CD4-positive, alpha-beta T cell treated with Interleukin-4 for 4 hours (primary cell): ENCODE data around the gene PSMD11.
"Not testable (repeated sequence)": the region's sequence is repeated elsewhere in the genome, so short reads cannot be mapped to it uniquely, and the experiment has no call there.

Source experiments
- DNase-seq: peaks from one replicate; pipeline ENCODE4 v3.0.0-alpha.2; 2020

Gene PSMD11

GRCh38 chr17:32444301-32445073, at the start of gene PSMD11:
Gene PSMD11 (plus strand): TSS chr17:32444510. CDS start chr17:32444524, 14 bp downstream.
- DNase-seq, result peak; percentile 98

DNA sequence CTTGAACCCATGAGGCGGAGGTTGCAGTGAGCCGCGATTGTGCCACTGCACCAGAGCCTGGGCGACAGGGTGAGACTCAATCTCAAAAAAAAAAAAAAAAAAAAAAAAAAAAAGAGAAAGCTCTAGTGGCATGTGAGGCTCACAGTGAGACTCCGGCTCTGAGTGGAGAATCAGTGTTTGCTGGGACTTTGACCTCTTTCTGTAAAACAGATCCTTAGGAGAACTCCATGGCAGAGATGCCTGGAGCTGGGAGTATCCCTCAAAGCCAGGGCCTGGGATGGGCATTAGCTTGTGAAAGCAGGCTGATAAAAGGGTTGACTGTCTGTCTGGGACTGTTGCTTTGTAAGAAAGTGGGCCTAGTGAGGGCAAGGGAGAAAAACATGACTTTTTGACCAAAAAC, 48.0 kb upstream of the PSMD11 start:
- DNase-seq, result no peak

DNA sequence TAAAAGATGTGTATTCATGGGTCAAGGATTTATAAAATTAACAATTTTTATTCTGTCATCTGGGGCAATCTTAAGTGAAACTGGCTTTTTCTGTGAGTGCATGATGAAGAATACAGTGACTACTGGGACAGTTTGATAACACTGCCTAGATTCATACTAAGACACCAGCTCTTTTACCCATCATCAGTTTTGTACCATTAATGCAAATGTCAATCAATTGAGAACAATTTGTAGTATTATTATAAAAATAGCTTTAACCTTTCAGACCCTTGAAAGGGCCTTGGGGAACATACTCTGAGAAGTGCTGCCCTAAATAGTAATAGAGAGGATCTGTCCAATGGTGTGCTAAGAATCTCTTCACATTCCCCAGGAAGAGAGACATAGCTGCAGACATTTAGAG, 45.4 kb upstream of the PSMD11 start:
- DNase-seq, result no peak

DNA sequence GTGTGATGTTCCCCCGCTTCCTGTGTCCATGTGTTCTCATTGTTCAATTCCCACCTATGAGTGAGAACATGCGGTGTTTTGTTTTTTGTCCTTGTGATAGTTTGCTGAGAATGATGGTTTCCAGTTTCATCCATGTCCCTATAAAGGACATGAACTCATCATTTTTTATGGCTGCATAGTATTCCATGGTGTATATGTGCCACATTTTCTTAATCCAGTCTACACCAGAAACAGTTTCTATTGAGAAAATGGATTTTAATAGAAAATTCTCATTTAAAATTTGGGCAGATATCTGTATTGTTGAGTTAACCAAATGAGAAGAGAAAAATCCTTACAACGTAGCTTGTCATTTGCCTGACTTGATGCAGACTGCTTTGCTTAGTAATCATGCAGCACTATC, 34.2 kb upstream of the PSMD11 start:
- not testable (repeated sequence) for DNase-seq

- DNase-seq, result no peak
These were observed 17.4 kb upstream of the PSMD11 start for GRCh38 chr17:32426894-32427293.

DNA sequence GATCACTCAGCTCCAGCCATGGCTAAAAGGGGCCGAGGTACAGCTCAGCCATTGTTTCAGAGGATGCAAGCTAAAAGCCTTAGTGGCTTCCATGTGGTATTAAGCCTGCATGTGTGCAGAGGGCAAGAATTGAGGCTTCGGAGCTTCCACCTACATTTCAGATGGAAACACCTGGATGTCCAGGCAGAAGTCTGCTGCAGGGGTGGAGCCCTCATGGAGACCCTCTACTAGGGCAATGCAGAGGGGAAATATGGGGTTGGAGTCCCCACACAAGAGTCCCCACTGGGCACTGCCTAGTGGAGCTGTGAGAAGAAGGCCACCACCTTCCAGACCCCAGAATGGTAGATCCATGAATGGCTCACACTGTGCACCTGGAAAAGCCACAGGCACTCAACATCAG, 14.7 kb upstream of the PSMD11 start:
- DNase-seq, result no peak

DNA sequence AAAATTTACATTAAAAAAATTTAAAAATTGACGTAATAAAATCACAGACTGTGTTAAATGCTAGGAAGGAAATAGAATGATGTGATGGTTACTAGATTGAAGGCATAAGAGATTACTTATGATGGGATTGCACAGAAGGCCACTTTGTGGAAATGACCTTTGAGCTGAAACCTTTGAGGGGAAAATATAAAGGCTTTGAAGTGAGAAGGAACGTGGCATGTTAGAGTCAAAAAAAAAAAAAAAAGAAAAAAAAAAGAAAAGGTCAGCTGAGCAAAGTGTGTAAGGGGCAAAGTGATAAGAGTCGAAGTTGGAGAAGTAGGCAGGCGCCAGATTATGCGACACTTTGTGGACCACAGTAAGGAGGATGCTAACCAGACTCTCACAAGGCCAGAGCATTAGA, 3.6 kb upstream of the PSMD11 start:
- no peak for DNase-seq

DNA sequence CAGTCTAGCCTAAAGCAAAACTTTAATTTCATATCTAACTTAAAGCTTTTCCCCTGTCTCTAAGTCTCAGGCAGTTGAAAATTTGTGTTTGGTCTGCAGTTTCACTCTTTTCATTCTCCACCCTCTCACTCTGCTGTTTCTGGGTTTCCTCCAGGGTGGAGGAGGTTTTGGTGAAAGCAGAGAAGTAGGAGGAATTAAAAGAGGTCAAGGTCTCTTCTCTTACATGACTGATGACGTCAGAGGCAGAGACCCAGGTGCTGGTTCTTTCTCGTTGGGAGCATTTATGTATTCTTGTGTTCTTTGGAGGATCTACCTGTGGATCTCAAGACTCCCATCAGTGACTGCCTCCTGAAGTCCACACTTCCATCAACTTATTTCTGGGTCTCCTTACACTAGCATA, 2.4 kb upstream of the PSMD11 start:
- DNase-seq, result no peak

DNA sequence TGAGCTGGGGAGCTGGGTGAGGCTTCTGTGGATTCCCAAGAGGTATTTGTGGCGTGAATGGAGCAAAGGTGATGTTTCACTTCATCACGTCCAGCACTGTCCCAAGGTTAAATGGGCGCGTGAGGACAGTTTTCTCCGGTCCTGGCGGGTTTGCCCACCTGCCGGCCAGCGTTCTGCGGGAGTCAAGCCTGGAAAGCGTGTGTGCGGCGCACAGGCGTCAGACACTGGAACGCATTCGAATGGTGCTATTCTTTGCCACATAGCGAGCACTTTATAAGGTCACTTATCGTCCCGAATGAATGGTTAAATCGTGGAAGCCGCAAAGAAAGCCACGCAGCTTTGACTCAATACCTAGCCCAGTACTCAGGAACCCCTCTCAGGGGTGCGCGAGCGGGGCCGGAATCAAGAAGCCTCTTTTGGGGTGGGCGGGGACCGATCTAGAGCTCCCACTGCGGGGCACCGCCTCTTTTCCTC, 446 bp upstream of the PSMD11 start:
- no peak for DNase-seq

GRCh38 chr17:32445074-32445415, 735 bp downstream of the PSMD11 start:
- DNase-seq, result no peak

DNA sequence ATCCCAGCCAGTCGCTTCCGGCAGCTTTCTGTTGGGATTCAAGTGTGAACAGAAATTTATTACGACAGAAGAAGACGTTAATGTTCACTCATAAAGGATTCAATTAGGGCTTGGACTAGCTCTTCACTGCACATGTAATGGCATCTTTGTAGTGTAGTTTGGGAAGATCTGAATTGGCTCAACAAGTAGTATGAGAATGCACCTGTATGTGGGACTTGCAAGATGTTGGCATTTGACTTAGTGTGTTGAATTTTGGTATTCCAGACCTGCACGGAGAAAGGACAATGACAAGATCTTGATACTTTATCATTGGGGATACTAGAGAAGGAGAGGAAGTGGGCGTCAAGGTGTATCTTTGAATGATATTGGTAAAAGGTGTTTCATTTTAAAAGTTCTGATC, 1.2 kb downstream of the PSMD11 start:
- no peak for DNase-seq

DNA sequence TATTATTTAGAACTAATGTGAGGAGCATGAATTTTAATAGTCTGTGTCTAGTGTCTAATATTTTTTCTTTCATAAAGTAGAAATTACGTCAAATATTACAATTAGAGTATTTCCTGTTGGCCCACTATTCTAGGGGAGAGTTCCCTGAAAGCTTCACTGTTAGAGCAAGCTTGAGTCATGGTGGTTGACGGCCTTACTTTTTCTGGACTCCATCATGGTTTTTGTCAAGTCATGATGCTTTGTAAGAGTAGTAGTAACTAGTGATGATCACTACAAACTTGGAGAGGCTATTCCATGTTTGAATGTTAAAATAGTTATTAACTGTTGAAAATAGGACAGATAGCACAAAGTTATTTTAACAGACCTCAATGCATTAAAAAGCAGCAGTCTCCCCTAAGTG, 1.7 kb downstream of the PSMD11 start:
- DNase-seq, result no peak

DNA sequence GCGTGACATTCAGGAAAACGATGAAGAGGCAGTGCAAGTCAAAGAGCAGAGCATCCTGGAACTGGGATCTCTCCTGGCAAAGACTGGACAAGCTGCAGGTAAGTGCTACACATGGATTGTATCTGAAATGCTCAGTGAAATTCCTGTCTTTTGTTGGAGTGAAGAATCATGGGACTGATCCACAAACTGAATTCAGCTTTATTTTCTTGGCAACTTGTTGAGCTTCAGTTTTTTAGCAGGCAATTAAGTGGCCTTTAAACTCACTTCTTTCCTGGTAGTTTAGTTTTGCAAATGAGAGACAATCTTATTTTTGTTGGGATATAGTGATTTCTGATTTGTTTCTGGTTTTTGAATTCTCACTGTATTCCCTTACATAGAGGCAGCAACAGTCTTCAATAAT, 2.6 kb downstream of the PSMD11 start:
- no peak for DNase-seq

DNA sequence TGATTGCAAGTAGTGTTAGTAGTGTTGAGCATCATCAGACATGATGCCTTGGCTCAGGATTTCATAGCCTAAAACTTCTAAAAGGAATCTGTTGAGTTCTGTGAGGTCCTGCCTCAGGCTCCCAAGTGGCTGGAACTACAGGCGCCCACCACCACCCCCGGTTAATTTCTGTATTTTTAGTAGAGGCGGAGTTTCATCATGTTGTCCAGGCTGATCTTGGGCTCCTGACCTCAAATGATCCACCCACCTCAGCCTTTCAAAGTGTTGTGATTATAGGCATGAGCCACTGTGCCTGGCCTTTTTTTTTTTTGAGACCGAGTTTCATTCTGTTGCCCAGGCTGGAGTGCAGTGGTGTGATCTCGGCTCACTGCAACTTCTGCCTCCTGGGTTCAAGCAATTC, 5.7 kb downstream of the PSMD11 start:
- DNase-seq, result no peak

DNA sequence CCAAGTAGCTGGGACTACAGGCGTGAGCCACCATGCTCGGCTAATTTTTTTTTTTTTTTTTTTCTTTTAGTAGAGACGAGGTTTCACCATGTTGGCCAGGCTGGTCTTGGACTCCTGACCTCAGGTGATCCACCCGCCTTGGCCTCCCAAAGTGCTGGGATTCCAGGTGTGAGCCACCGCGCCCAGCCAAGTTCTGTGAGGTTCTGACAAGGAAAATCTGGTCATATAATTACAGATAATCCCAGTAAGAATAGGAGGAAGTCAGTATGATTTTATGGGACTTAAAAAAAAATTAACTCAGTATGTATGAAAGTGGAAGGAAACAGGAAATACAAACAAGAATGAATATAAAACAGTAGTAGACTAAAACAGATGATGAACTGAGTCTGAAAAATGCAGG, 6.1 kb downstream of the PSMD11 start:
- DNase-seq, result not testable (repeated sequence)

GRCh38 chr17:32451879-32452278, 7.6 kb downstream of the PSMD11 start:
- no peak for DNase-seq

GRCh38 chr17:32452281-32452680, 8.0 kb downstream of the PSMD11 start:
- no peak for DNase-seq

DNA sequence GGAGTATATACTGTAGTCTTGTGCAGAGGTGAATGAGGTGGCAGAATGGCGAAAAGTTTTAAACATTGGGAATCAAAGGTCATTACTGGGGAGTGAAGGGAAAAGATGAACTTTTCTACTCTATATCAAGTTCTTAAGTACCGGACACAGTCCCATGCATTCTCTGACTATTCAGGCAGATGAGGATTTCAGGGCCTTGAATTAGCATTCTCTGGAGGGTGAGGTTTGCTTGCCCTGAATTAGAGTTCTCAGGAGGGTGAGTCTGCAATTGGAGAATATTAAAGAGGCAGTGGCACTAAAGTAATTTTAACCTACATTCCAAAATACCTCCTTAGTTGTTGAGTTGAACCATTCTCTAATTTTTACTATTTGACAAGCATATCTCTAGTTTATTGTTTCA, 9.1 kb downstream of the PSMD11 start:
- no peak for DNase-seq

GRCh38 chr17:32458371-32458770, 14.1 kb downstream of the PSMD11 start:
- no peak for DNase-seq

GRCh38 chr17:32460054-32460453, 15.7 kb downstream of the PSMD11 start:
- DNase-seq, result no peak

GRCh38 chr17:32461498-32461852, 17.2 kb downstream of the PSMD11 start:
- DNase-seq, result no peak

GRCh38 chr17:32461853-32462617, 17.7 kb downstream of the PSMD11 start:
- DNase-seq, result peak; percentile 73

GRCh38 chr17:32463304-32463703, 19.0 kb downstream of the PSMD11 start:
- DNase-seq, result no peak

DNA sequence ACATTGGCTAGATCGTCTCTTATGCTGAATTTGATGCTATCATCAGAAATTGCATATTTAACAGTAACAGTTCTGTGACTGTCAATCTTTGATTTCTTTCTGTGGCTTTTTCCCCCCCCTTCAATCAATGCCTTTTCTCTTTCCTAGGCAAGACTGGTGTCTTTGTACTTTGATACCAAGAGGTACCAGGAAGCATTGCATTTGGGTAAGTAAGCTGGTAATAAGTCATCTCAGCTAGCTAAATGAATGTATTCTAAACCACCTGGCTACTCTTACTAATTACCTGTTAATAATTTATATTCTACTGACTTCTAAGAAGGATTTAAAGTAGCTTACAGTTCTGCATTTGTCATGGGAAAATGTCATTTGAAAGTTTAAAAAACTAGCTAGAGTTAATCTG, 20.1 kb downstream of the PSMD11 start:
- no peak for DNase-seq

- no peak for DNase-seq
These were observed 23.6 kb downstream of the PSMD11 start for GRCh38 chr17:32467949-32468348.
